ENCODE measurements around the gene PHLDB1. TPM values are rescaled to one million over a fixed set of nuclear protein-coding genes. Genes with fewer than 3 reads are reported as not detected.
A peak's percentile ranks its signal among the peaks of the same experiment; 100 is the strongest.
"Not testable (repeated sequence)": the region's sequence is repeated elsewhere in the genome, so short reads cannot be mapped to it uniquely, and the experiment has no call there.

PHLDB1 gene
- total RNA-seq, 1 experiment from 2014 or later: 48.7 TPM

DNA sequence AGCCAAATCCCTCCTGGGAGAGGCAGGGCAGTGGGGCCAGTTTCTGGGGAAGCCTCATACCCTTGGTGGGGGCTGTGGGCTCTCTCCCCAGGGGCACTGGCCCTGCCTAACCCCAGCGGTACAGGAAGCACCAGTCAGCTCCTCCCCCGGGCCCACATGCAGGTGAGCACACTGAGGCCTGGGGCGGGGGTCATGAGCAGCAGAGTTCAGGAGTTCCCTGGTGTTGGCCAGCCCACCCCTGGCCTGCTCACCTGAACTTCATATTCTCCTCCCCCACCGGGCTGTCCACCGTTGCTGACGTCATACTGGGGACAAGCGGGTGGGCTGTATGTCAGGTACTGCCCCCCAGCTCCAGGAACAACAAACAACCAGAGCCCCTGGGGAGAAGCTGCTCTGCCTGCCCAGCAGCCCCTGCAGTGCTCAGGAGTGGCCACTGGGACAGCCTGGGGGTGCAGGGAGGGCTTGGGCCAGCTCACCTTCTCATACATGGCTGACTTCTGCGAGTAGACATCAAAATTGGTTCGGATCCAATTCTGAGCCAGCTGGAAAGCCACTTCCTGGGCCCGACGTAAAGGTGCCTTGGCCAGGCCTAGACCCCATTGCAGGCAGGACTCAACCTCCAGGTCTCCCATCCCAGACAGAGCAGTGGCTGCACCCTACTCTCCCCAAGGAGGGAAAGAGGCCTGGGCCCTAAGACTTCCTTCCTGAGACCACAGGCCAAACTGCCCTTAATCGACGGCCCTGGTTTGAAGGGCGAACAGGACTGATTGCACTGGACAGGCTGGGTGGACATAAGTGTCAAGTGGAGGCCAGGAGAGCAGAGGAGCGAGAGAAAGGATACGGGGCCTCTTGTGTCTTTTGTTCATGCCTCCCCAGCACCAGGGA, 51.3 kb downstream of the PHLDB1 start:
- no peak for DNase-seq (ENCODE audit: low read depth)

DNA sequence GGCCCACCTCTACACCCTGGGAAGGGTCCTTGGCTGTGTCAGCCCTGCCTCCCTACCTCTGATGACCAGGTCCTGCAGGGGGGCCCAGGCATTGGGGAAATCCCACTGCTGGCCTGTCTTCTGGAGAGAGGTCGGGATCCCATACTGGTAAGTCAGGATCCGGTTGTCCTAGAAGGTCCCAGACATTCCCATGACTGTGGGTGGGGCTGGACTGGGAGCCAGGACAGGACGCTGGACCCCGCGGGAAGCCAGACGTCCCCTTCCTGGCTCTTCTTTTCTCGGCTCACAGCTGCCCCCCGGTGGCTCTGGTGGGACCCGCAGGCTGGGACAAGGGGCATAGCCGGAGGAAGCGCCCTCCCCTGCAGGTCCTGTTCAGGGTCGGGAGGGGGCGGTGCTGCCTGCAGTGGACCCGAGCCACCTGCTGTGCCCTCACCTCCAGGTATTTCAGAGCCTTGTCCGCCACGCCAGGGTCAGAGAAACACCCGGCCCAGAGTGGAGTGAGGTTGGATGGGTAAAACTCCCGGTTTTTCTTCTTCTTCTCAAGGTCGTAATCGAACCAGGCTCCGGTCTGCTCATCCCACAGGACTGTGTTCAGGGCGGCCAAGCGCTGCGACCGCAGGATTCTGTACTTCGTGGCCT, 52.0 kb downstream of the PHLDB1 start:
- DNase-seq (ENCODE audit: low read depth): peak; percentile 85

DNA sequence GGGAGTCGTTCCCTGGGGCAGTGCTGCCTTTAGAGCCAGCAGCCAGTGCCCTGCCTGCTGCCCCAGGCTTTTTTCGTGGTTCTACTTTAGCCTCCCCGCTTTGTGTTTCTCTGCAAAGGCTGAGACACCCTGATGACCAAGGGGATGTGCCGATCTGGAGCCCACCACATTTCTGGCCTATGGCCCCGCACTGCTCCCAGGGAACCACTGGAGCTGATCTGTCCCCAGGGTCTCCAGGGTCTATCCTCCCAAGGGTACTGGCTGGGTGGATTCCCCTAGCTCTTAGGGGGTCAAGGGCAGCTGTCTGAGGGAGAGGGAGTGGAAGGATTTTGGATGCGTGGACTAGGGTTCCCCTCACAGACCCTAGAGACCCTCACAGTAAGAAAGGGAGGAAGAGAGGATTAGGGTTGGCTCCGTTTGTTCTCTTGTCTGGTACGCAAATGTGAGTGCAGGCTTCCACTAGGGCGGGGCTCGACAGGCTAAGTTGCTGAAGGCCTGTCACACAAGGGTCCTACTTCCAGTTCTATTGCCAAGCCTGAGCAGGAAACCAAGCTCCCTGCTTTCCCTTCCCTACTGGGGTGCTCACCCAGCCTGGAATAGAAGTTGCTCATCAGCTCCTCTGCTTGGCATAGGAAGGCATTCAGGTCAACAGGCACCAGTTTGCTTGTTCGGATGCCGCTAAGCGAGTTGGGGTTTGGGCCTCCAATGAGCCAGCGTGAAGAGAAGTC, 52.7 kb downstream of the PHLDB1 start:
- no peak for DNase-seq (ENCODE audit: low read depth)

DNA sequence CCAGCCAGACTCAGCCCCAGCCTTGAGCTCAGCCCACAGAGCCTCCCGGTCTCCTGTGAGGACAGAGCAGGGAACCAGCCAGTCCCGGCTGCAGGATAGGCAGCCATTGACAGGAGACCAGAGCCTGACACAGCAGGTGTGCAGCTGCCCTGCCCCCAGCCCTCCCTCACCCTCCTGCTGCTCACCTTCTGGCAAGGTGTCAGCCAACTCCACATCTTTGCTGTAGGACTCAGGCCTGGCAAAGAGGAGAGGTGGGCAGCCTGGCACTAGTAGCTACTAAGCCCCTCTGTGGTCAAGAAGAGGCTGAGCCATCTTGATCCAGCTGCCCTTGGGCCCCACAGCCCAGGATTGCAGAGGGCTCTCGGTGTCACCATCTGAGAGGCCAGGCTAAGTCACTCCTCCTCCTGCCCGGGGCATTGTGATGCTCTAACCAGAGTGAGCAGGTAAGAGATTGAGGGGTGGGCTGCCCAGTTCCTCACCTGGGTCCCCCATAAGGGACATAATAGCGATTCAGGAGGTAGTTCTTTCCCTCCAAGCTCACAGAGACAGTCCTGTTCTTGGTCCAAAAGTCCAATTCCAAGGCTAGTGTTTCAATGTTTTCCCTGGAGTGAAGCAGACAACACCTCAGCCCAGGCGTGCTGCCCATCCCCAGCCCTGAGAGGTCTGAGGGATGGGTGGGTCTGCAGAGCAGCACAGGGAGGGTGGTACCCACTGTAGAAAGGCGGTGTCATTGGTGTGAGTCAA, 53.4 kb downstream of the PHLDB1 start:
- no peak for DNase-seq (ENCODE audit: low read depth)

DNA sequence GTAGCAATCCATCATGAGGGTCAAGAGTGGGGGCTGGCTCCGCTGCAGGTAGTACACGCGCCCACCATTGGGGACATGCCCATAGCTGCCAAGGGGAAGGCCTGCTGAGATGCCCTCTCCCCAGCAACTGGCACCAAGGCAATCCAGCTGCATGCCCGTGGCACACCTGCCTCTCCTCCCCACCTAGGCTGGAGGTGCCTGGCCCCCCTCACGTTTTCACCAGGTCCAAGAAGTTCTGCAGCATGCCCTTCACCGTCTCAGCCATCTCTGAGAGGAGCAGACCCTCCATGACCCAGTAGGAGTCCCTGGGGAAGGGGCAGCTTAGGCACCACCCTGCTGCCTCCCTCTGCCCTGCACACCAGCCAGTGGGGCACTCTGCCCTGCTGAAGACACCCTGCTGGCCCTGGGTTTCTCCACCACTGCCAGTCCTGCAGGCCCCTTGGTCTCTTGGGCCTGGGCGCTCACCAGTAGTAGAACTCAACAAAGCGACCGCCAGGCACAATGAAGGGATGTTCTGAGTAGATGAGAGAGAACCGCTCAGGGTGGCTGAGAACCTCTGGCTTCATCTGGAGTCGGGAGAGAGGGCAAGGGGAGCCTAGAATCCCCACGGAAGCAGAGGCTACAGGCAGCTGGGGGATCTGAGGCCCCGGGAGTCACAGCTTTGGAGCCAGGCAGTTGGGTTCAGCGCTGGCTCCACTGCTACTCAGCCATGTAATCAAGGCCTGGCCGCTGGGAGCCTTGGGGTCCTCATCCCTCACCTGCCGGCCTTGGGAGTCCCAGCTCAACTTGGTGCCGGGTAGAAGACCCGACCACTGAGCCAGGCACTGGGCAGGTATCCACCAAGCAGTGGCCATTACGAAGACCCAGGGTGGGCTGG, 54.2 kb downstream of the PHLDB1 start:
- DNase-seq (ENCODE audit: low read depth): no peak

DNA sequence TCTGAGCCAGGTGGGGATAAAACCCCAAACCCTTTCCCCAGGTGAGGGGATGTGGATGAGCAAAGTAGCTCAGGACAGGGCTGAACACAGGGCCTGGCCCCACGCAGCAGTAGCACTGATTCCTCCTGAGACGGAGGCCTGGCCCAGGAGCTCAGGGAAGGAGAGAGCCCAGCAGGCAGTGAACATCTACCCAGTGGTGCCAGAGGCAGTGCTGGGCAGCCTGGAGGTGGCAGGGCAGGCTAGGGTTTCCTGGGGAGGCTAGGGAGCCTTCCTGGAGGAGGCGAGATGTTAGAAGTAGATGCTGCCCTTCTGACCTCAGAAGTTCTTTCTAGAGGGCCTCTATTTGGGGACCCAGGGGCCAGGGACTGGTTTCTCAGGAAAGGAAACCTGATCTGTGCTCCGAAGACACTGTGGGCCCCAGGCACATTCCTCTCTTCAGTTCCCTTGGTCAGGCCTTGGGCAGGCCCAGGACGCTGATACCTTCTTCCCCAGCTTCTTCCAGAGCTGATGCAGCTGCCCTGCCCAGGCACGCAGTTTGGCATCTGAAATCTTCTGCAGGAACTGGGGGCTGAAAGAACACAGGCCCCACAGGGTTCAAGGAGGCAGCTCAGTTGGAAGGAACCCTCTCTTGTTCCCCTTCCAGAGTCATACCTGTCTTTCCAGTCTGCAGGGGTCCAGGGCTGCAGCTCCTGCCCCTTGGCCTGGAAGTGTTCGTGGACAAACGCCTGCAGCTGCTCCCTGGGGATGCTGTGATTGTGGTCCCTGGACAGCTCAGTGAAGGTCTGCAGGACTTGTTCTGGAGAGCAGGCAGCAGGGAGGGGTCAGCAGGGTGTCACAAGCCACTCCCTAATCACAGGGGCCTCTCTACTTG, 55.2 kb downstream of the PHLDB1 start:
- no peak for DNase-seq (ENCODE audit: low read depth)

DNA sequence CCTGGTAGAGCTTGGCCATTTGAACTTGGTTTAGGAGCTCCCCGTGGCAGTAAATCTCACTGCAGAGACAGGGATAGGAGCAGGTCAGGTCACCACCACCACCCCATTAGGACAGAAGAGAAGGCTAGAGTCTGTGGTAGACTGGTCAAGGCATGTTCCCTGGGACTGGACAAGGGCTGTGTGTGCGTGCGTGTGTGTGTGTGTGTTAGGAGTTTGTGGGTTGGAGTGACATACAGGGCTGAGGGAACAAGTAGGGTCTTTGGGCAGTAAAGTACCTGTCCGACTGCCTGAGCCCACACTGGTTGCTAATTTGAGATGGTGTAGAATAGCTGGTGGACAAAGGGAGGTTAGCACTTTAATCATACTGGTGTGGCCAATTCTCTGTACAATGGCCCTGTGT, 56.0 kb downstream of the PHLDB1 start:
- no peak for DNase-seq (ENCODE audit: low read depth)

DNA sequence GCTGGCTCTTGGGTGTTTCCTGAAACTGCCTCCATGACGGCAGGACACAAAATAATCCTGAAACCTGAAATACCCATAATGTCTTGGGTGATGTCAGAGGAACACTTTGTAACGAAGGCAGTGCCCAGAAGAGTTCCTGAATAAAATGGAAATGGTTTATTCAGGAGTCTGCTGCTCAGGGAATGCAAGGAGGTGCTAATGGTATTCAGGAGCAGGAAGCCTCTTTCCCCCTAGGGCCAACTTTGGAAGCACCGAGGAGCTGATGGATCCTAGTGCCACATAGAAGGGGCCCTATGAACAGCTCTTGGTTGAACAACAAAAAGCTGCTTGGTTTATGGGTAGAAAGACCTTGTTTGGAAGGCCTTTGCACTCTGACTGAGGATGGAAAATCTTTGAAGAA, 56.5 kb downstream of the PHLDB1 start:
- no peak for DNase-seq (ENCODE audit: low read depth)

DNA sequence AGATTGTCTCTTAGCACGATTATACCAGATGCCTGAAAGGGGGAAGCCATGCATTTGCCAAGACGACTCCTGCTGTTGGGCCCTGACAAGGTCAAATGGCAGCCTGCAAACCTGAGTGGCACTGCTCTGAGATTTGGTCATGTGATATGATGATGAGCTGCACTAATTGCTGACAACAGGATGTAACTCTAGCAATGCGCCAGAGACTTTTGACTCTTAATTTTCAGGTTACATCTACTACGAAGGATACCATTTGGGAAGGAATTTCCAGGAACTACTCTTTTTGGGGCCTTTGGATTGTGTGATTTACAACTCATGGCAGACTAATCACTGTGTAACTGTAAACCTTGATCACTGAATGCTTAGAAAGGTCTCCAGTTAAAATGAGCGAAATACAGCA, 59.0 kb downstream of the PHLDB1 start:
- no peak for DNase-seq (ENCODE audit: low read depth)

DNA sequence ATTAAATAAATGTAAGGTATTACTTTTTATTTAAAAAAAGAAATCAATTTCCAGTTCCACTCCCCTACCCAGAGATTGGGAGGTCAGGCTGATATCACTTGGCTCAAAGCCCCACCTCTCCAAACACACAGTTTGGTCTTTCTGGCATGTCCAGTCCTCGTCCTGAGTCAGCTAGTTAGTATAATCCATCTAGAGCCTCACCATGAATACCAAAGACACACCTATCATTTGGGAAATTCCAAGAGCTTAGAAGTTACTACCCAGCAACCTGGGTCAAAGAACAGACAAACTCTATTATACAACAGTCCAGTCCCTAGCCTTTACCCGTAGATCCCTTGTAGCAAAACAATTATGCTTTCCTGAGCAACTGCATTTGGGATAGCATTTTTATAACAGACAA, 62.6 kb downstream of the PHLDB1 start:
- DNase-seq (ENCODE audit: low read depth): no peak

DNA sequence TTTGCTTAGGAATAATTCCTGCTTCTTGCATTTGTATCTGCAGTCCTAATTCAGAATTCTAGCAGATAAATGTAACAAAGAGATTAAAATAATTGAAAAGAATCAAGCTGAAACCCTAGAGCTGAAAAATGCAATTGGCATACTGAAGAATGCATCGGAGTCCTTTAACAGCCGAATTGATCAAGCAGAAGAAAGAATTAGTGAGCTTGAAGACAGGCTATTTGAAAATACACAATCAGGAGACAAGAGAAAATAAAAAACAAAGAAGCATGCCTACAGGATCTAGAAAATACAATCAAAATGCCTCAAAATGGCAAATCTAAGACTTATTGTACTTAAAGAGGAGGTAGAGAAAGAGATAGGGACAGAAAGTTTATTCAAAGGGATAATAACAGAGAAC, 63.8 kb downstream of the PHLDB1 start:
- DNase-seq (ENCODE audit: low read depth): no peak

DNA sequence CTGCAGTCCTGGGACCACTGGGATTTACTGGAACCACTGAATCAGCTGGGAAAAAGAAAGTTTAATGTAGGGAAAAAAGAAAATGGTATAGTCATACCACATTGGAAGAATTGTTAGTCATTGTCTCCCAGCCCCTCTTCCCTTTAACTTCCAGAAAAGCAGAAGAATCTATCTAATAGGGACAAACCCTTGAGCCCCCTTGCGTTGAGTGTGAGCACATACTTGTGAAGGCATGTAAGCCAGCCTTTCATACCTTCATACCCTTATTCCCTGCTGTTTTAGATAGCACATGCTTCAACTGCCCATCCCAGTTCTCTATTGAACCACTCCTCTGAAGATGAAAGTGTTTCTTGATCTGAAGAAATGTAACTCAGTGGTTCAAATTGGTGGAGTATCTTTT, 65.4 kb downstream of the PHLDB1 start:
- peak; percentile 41 for DNase-seq (ENCODE audit: low read depth)

DNA sequence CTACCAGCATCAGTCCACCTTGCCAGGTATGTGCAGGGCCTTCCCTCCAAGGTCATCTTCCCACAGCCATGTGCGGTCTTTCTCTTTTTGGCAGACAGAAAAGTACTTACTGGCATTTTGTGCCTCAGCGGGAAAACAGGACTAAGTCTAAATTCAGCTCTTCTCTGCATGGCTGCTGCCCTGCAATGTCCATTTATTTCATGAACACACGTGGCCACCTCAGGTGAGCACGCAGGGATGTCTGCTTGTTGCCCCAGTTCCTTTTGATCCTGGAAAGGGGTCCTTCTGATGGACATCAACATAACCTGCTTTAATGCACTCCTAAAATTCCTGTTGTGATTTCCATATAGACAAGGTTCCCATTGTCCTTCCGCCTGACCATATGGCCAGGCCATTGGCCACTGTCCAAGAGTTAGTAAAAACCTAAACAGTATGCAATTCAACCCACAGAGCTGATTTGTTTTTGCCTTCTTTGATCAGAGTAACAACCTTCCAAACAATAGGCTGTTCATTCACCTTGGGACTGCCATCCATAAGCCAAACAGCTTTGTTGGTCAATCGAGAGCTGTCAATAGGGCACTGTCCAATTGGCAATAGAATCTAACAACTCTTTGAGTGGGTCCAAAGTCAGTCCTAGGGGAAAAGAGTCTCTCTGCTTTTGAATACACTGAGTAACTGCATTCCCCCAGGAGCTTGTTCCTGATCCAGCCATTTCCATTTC, 66.1 kb downstream of the PHLDB1 start:
- DNase-seq (ENCODE audit: low read depth): no peak

DNA sequence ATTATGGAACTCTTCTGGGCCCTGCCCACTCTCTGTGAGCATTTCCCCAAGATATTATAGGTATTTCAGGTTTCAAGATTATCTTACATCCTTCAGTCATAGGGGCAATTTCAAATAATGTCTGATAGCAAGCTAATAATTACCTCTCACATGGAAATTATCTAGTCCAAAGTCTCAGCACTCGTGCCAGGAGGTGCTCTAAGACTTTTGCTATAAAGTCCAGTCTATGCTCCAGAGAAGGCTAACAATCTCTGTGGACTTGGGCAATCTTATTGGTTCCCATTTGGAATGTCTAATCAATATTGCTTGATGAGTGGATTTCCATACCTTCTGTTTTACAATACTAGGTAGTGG, 66.6 kb downstream of the PHLDB1 start:
- DNase-seq (ENCODE audit: low read depth): no peak

DNA sequence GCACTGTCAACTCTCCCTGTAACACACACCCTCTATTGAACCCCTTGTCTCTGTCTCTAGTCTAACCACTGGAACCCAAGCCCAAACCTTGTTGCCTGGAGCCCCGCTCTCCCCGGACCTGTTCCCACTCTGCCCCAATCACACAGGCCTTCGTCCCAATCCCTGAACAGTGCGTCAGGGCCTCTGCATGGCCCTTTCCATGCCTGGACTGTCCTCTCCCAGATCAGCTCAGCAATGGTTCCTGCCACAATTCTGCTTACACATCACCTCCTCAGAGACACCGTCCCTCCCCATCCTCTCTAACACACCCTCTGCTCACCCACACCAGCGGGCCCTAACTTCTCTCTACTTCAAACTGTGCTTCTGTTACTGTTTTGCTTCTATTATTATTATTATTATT, 70.6 kb downstream of the PHLDB1 start:
- no peak for DNase-seq (ENCODE audit: low read depth)

DNA sequence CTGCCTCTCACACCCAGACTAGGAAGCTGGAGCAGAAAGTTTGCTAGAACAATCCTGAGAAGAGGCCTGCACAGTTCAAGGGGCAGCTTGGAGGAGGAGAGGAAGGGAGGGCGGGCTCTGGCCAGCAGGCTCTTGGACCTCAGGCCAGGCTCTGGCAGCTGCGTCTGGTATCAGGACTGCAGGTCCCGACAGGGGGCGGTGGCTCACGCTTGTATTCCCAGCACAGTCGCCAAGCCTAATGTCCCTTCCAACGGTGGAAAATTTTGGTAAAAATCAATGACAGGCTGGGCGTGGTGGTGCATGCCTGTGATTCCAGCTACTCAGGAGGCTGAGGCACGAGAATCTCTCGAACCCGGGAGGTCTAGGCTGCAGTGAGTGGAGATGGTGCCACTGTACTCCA, 71.5 kb downstream of the PHLDB1 start:
- not testable (repeated sequence) for DNase-seq (ENCODE audit: low read depth)

DNA sequence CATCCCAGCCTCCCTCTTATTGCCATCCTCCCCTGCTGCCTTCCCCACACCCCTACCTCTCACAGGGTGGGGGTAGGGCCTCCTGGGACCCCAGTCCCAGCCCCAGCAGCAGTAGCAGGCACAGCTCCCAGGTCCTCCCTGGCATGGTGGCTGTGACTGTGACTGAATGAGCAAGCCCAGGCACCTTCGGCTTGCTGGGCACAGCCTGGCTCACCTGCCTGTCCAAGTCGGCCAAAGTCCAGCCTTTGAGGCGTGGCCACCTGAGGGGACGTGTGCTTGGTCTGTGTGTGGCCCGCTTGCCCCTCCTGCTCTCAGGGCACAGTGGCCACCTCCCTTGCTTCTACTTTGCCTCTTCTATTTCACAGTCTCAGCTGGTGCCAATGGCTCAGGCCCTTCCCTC, 72.1 kb downstream of the PHLDB1 start, which contains the start of gene TREH:
TSS of gene TREH (minus strand) at position 168 of the 400 bp plus-strand sequence. CDS start at position 145, 23 bp downstream.
- DNase-seq (ENCODE audit: low read depth): no peak

DNA sequence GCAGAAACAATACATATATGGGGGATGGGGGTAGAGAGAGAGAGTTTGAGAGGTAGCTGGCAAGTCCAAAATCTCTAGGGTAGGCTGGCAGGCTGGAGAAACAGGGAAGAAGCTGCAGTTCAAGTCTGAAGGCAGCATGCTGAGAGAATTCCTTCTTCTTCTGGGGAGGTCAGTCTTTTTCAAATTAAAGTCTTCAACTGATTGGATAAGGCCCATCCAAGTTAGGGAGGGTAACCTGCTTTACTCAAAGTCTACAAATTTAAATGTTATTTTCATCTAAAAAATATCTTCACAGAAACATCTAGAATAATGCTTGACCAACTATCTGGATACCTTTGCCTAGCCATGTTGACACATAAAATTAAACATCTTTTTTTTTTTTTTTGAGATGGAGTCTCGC, 75.0 kb downstream of the PHLDB1 start:
- no peak for DNase-seq (ENCODE audit: low read depth)

DNA sequence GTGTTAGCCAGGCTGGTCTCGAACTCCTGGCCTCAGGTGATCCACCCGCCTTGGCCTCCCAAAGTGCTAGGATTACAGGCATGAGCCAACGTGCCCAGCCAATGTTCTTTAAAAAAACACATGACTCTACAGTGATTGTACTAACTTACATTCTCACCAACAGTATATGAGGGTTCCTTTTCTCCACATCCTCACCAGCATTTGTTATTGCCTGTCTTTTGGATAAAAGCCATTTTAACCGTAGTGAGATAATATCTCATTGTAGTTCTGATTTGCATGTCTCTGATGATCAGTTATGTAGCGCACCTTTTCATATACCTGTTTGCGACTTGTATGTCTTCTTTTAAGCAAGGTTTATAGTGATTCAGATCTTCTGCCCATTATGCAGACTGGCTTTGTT, 75.5 kb downstream of the PHLDB1 start:
- DNase-seq (ENCODE audit: low read depth): not testable (repeated sequence)

Measured in HT1080 (cell line).